C4-2B (cell line): Measurements from ENCODE around the gene PTPRA.

Source experiments
- CTCF ChIP-seq: fragments of 450-650 bp; conservative IDR thresholded peaks from 2 replicates; pipeline ENCODE4 v1.5.1; 2017; ENCODE audit warnings: mild to moderate bottlenecking
- ZFX ChIP-seq: fragments of 450-650 bp; IDR thresholded peaks from 2 replicates; pipeline ENCODE4 v1.6.1; 2017

DNA sequence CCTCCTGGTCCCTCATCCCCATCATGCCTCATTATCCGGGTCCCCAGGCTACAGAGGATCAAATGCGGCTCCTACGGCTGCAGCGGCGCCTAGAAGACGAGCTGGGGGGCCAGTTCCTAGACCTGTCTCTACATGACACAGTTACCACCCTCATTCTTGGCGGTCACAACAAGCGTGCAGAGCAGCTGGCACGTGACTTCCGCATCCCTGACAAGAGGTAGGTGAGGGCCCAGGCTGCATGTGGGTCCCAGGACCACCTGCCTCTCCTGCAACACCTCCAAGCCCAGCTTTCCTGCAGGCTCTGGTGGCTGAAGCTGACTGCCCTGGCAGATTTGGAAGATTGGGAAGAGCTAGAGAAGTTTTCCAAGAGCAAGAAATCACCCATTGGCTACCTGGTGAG lies 8.2 kb upstream of the PTPRA start:
- TF ChIP-seq CTCF (no peak), ZFX (no peak)
